ENCODE data around the gene KLRF1. TPM values are rescaled to one million over a fixed set of nuclear protein-coding genes. Genes with fewer than 3 reads are reported as not detected.

Gene KLRF1
- total RNA-seq, 1 donor from 2014 or later, result not detected

- TF ChIP-seq CTCF (IDR thresholded peaks at IDR 0.05; ENCODE audit: insufficient read depth, low read depth, low read length), result no peak
- Mint-ChIP-seq H3K27ac (ENCODE audit: unreplicated experiment) (no peak overlapping the region), H3K4me1 (ENCODE audit: low read depth, unreplicated experiment) (no peaks in the 10 kb centered on the region), H3K4me3 (ENCODE audit: unreplicated experiment) (no peak overlapping the region), H3K9me3 (ENCODE audit: unreplicated experiment) (no peaks in the 10 kb centered on the region), H3K27me3 (ENCODE audit: low read depth, unreplicated experiment) (no peaks in the 10 kb centered on the region), H3K36me3 (ENCODE audit: low read depth, unreplicated experiment) (no peaks in the 10 kb centered on the region)
- Histone ChIP-seq H3K79me2 (ENCODE audit: insufficient read depth, low read length) (no peaks in the 10 kb centered on the region), H3K9me3 (ENCODE audit: insufficient read depth, low read depth, low read length) (no peaks in the 10 kb centered on the region), H4K20me1 (ENCODE audit: insufficient read depth, low read length) (no peaks in the 10 kb centered on the region), H3K4me2 (ENCODE audit: low read length) (no peak overlapping the region), H3K27ac (ENCODE audit: low read depth, low read length) (no peak overlapping the region), H3K9ac (ENCODE audit: low read length) (no peak overlapping the region), H3K4me3 (ENCODE audit: insufficient read depth, low read depth, low read length) (no peak overlapping the region), H3K4me1 (ENCODE audit: insufficient read depth, low read length) (no peaks in the 10 kb centered on the region), H2AFZ (ENCODE audit: low read depth, low read length) (no peak overlapping the region), H3K36me3 (ENCODE audit: insufficient read depth, low read length) (no peaks in the 10 kb centered on the region), H3K27me3 (ENCODE audit: insufficient read depth, low read length) (no peaks in the 10 kb centered on the region)
- FAIRE-seq (no peak), DNase-seq (ENCODE audit: low read depth) (no peak)
Measured at GRCh38 chr12:9831720-9832119, 4.4 kb downstream of the KLRF1 start.

GRCh38 chr12:9843407-9843806 is 16.1 kb downstream of the KLRF1 start:
- FAIRE-seq, result no peak
- H3K36me3 Mint-ChIP-seq (ENCODE audit: low read depth, unreplicated experiment), result no peaks in the 10 kb centered on the region

GRCh38 chr12:9848899-9849298 is 21.6 kb downstream of the KLRF1 start:
- H3K9me3 Mint-ChIP-seq (ENCODE audit: unreplicated experiment), result no peaks in the 10 kb centered on the region
- no peaks in the 10 kb centered on the region for H3K36me3 Mint-ChIP-seq (ENCODE audit: low read depth, unreplicated experiment)
- no peak overlapping the region for H3K27ac ChIP-seq (ENCODE audit: low read depth, low read length)
- FAIRE-seq, result no peak
- no peaks in the 10 kb centered on the region for H3K4me1 Mint-ChIP-seq (ENCODE audit: low read depth, unreplicated experiment)
- no peak overlapping the region for H3K4me3 ChIP-seq (ENCODE audit: insufficient read depth, low read depth, low read length)
- H4K20me1 ChIP-seq (ENCODE audit: insufficient read depth, low read length), result no peaks in the 10 kb centered on the region
- H3K4me1 ChIP-seq (ENCODE audit: insufficient read depth, low read length), result no peaks in the 10 kb centered on the region
- H3K4me3 Mint-ChIP-seq (ENCODE audit: unreplicated experiment), result no peak overlapping the region
- peaks cover 4% of the 10 kb centered on the region for H3K27me3 Mint-ChIP-seq (ENCODE audit: low read depth, unreplicated experiment)
- H3K9me3 ChIP-seq (ENCODE audit: insufficient read depth, low read depth, low read length), result no peaks in the 10 kb centered on the region
- no peaks in the 10 kb centered on the region for H3K27me3 ChIP-seq (ENCODE audit: insufficient read depth, low read length)
- no peak overlapping the region for H3K9ac ChIP-seq (ENCODE audit: low read length)
- TF ChIP-seq CTCF (IDR thresholded peaks at IDR 0.05; ENCODE audit: insufficient read depth, low read depth, low read length) (no peak), EZH2 (IDR thresholded peaks at IDR 0.05; ENCODE audit: insufficient read depth, low read length) (no peak)
- no peak overlapping the region for H3K27ac Mint-ChIP-seq (ENCODE audit: unreplicated experiment)
- H3K79me2 ChIP-seq (ENCODE audit: insufficient read depth, low read length), result no peaks in the 10 kb centered on the region
- H3K36me3 ChIP-seq (ENCODE audit: insufficient read depth, low read length), result no peaks in the 10 kb centered on the region
- DNase-seq (ENCODE audit: low read depth), result no peak
- no peak overlapping the region for H3K4me2 ChIP-seq (ENCODE audit: low read length)
- H2AFZ ChIP-seq (ENCODE audit: low read depth, low read length), result no peak overlapping the region

More at GRCh38 chr12:9843407-9843806, 16.1 kb downstream of the KLRF1 start:
- H3K27me3 ChIP-seq (ENCODE audit: insufficient read depth, low read length), result no peaks in the 10 kb centered on the region
- no peaks in the 10 kb centered on the region for H3K9me3 Mint-ChIP-seq (ENCODE audit: unreplicated experiment)
- H3K4me3 Mint-ChIP-seq (ENCODE audit: unreplicated experiment), result no peak overlapping the region
- no peak overlapping the region for H3K9ac ChIP-seq (ENCODE audit: low read length)
- H3K4me1 Mint-ChIP-seq (ENCODE audit: low read depth, unreplicated experiment), result no peaks in the 10 kb centered on the region
- no peak overlapping the region for H2AFZ ChIP-seq (ENCODE audit: low read depth, low read length)
- no peak overlapping the region for H3K4me3 ChIP-seq (ENCODE audit: insufficient read depth, low read depth, low read length)
- no peaks in the 10 kb centered on the region for H4K20me1 ChIP-seq (ENCODE audit: insufficient read depth, low read length)
- H3K27me3 Mint-ChIP-seq (ENCODE audit: low read depth, unreplicated experiment), result peaks cover 4% of the 10 kb centered on the region
- no peak for DNase-seq (ENCODE audit: low read depth)
- H3K9me3 ChIP-seq (ENCODE audit: insufficient read depth, low read depth, low read length), result no peaks in the 10 kb centered on the region
- no peaks in the 10 kb centered on the region for H3K36me3 ChIP-seq (ENCODE audit: insufficient read depth, low read length)
- TF ChIP-seq CTCF (IDR thresholded peaks at IDR 0.05; ENCODE audit: insufficient read depth, low read depth, low read length), result no peak
- TF ChIP-seq EZH2 (IDR thresholded peaks at IDR 0.05; ENCODE audit: insufficient read depth, low read length), result no peak
- H3K4me2 ChIP-seq (ENCODE audit: low read length), result no peak overlapping the region
- no peak overlapping the region for H3K27ac ChIP-seq (ENCODE audit: low read depth, low read length)
- no peaks in the 10 kb centered on the region for H3K79me2 ChIP-seq (ENCODE audit: insufficient read depth, low read length)
- H3K4me1 ChIP-seq (ENCODE audit: insufficient read depth, low read length), result no peaks in the 10 kb centered on the region
- no peak overlapping the region for H3K27ac Mint-ChIP-seq (ENCODE audit: unreplicated experiment)
